Measurements from ENCODE around the gene TBC1D2B. TPM values are rescaled to one million over a fixed set of nuclear protein-coding genes. Genes with fewer than 3 reads are reported as not detected.

The TBC1D2B gene
- total and polyA plus RNA-seq, 2 donors from 2014 or later, result 8.5 to 41.6 TPM

DNA sequence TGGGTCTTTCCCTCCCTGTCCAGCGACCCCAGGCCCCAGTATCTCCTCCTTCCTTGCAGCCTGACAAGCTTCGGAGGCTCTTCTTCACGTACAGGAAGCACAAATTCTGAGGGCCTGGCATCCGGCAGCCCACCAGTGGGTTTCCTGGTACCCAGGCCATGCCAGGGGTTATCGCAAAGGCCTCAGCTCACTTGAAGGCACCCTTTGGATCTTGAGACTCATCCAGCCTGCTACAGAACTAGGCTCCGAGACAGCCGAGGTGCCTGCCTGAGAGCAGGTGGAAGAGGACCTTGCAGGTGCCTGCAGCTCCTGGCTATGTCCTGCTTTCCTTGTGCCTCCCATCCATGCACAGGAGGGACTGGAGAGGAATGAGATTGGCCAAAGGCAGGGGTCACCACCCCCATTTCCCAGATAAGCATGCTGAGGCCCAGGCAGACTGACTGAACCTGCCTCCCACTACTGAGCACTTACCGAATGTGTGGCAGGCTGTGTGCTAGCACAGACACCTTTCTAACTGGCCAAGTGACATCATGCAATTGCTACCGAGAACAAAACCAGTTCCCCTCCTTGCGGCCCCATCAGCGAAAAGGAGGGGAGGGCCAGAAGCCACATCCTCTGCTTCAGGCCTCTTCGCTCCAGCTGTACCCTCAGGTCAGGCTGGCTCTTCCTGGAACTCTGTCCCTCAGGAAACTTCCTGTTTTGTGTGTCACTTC is 26.1 kb upstream of the TBC1D2B start:
- TF ChIP-seq, protein P1, sequence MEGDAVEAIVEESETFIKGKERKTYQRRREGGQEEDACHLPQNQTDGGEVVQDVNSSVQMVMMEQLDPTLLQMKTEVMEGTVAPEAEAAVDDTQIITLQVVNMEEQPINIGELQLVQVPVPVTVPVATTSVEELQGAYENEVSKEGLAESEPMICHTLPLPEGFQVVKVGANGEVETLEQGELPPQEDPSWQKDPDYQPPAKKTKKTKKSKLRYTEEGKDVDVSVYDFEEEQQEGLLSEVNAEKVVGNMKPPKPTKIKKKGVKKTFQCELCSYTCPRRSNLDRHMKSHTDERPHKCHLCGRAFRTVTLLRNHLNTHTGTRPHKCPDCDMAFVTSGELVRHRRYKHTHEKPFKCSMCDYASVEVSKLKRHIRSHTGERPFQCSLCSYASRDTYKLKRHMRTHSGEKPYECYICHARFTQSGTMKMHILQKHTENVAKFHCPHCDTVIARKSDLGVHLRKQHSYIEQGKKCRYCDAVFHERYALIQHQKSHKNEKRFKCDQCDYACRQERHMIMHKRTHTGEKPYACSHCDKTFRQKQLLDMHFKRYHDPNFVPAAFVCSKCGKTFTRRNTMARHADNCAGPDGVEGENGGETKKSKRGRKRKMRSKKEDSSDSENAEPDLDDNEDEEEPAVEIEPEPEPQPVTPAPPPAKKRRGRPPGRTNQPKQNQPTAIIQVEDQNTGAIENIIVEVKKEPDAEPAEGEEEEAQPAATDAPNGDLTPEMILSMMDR (IDR thresholded peaks at IDR 0.05; ENCODE audit: borderline replicate concordance, extremely low read depth, insufficient read depth), result no peak
- peaks cover 0 to 7% (median 0%) of the 10 kb centered on the region in 3 donors for H3K4me1 ChIP-seq (ENCODE audit: control insufficient read depth in 2 of 3, insufficient read depth in 2 of 3, low read depth in 1 of 3, low read length in 3 of 3)
- intact Hi-C loops (cut with DNase I), result no loop called here
- H3K9ac ChIP-seq (ENCODE audit: low read length in 3 of 3), result no peak overlapping the region
- H3K36me3 ChIP-seq (ENCODE audit: control insufficient read depth in 2 of 3, insufficient read depth in 3 of 3, low read length in 3 of 3), result no peaks in the 10 kb centered on the region
- H3K9me3 ChIP-seq (ENCODE audit: control insufficient read depth in 2 of 3, insufficient read depth in 1 of 3, low read length in 3 of 3), result no peaks in the 10 kb centered on the region
- FAIRE-seq, result no peak
- no peak overlapping the region for H3K4me3 ChIP-seq (ENCODE audit: low read length in 3 of 3)
- H3K27ac ChIP-seq (ENCODE audit: low read depth in 2 of 2, low read length in 2 of 2), result no peak overlapping the region
- H3K27me3 ChIP-seq (ENCODE audit: control insufficient read depth, insufficient read depth, low read length), result no peaks in the 10 kb centered on the region
- peak in 2 of 5 donors; percentile 19 to 33 for DNase-seq

DNA sequence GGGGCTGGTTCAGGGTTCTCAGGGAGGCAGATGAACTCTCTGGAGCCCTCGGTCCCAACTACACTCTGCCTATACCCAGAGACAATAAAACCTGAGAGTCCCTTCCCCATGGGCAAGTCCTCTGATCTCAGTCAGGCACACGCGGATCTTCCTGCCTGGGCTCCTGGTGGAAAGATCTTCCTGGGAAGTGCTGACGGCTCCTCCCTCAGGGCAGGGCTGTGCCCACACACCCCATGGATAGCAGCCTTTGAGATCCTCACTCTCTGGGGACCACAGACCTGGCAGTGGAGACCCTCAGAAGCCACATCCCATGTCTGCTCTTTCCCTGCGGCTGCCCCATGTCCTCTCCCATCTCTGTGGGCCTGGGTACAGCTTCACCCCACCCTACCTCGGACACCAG is 25.2 kb upstream of the TBC1D2B start:
- intact Hi-C loops (cut with DNase I), result no loop called here
- DNase-seq, result no peak

DNA sequence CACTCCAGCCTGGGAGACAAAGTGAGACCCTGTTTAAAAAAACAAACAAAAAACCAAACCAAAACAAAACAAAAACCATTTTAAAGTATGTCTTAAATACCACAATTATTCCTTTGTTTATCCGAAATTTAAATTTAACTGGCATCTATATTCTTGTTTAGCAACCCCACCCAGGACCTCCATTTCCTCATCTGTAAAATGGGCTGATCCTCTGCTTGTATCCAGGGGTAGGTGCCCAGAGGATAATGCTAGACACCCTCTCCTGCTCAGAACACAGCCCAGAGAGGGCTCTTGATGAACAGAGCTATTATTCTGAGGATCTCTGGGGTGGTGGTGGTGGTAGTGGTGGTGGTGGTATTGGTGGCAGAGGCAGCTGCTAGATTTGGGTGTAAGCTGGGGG is 24.7 kb upstream of the TBC1D2B start:
- H3K36me3 ChIP-seq (ENCODE audit: control insufficient read depth in 2 of 3, insufficient read depth in 3 of 3, low read length in 3 of 3), result no peaks in the 10 kb centered on the region
- DNase-seq, result no peak
- H3K9me3 ChIP-seq (ENCODE audit: control insufficient read depth in 2 of 3, insufficient read depth in 1 of 3, low read length in 3 of 3), result no peaks in the 10 kb centered on the region
- no peak overlapping the region for H3K27ac ChIP-seq (ENCODE audit: low read depth in 2 of 2, low read length in 2 of 2)
- no peaks in the 10 kb centered on the region for H3K27me3 ChIP-seq (ENCODE audit: control insufficient read depth, insufficient read depth, low read length)
- FAIRE-seq, result no peak
- H3K4me1 ChIP-seq (ENCODE audit: control insufficient read depth in 2 of 3, insufficient read depth in 2 of 3, low read depth in 1 of 3, low read length in 3 of 3), result peaks cover 0 to 7% (median 0%) of the 10 kb centered on the region in 3 donors
- intact Hi-C loops (cut with DNase I), result no loop called here
- no peak overlapping the region for H3K4me3 ChIP-seq (ENCODE audit: low read length in 3 of 3)
- no peak overlapping the region for H3K9ac ChIP-seq (ENCODE audit: low read length in 3 of 3)
- TF ChIP-seq, protein P1 (IDR thresholded peaks at IDR 0.05; ENCODE audit: borderline replicate concordance, extremely low read depth, insufficient read depth), result no peak

More for the DNA sequence above, 25.2 kb upstream of the TBC1D2B start:
- no peaks in the 10 kb centered on the region for H3K9me3 ChIP-seq (ENCODE audit: control insufficient read depth in 2 of 3, insufficient read depth in 1 of 3, low read length in 3 of 3)
- H3K27me3 ChIP-seq (ENCODE audit: control insufficient read depth, insufficient read depth, low read length), result no peaks in the 10 kb centered on the region
- no peak overlapping the region for H3K4me3 ChIP-seq (ENCODE audit: low read length in 3 of 3)
- TF ChIP-seq, protein P1 (IDR thresholded peaks at IDR 0.05; ENCODE audit: borderline replicate concordance, extremely low read depth, insufficient read depth), result no peak
- H3K27ac ChIP-seq (ENCODE audit: low read depth in 2 of 2, low read length in 2 of 2), result no peak overlapping the region
- no peak for FAIRE-seq
- H3K9ac ChIP-seq (ENCODE audit: low read length in 3 of 3), result no peak overlapping the region
- peaks cover 0 to 7% (median 0%) of the 10 kb centered on the region in 3 donors for H3K4me1 ChIP-seq (ENCODE audit: control insufficient read depth in 2 of 3, insufficient read depth in 2 of 3, low read depth in 1 of 3, low read length in 3 of 3)
- H3K36me3 ChIP-seq (ENCODE audit: control insufficient read depth in 2 of 3, insufficient read depth in 3 of 3, low read length in 3 of 3), result no peaks in the 10 kb centered on the region
